ENCODE results near the gene NUBPL.

The NUBPL gene

DNA sequence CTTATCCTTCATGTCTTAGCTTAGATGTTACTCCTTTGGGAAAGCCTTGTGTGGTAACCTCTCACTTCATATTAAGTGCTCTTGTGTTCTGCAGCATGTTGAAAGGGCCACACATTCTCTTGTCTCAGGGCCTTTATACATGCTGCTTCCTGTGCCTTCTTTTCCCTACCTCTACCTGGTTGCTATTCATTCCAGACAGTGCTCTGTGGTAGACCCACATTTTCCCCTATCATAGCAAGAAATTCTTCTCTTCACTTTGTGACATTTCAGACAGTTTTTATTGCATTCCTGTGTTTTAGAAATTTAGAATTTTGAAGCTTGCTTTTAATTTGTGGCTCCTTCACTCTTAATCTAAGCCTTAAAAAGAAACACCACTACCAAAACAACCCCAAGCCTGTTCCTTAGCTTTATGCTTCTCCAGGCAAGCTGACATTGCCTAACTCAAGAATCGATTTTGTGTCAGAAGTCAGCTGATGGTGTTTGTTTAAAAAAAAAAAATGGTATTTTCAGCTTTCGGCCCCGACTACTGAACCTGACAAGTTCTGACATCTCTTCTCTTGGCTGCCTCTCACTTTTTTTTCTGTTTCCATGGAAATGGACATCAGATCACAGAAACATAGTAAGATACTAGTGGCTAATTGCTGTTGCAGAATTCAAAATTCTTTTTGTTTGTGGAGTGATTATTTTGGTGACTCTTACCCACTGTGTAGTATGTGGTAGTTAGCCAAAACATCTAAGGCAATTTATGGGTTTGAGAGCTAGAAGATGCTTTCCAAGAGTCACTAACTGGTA lies 156.3 kb downstream of the NUBPL start:
- Histone ChIP-seq H3K36me3 (ENCODE audit: insufficient read depth) (no peaks in the 10 kb centered on the region), H3K79me2 (ENCODE audit: insufficient read depth, low read depth) (no peaks in the 10 kb centered on the region), H3K27me3 (ENCODE audit: insufficient read depth, low read depth) (no peaks in the 10 kb centered on the region), H3K9ac (no peak overlapping the region), H4K20me1 (ENCODE audit: insufficient read depth) (no peaks in the 10 kb centered on the region), H3K27ac (no peak overlapping the region), H3K4me3 (IDR thresholded peaks at IDR 0.05; ENCODE audit: insufficient read depth, low read depth, low read length) (no peak overlapping the region), H3K4me2 (no peak overlapping the region), H2AFZ (ENCODE audit: low read depth) (no peak overlapping the region), H3K4me1 (ENCODE audit: low read depth, poor library complexity, severe bottlenecking) (no peaks in the 10 kb centered on the region)
- TF ChIP-seq, protein P1, sequence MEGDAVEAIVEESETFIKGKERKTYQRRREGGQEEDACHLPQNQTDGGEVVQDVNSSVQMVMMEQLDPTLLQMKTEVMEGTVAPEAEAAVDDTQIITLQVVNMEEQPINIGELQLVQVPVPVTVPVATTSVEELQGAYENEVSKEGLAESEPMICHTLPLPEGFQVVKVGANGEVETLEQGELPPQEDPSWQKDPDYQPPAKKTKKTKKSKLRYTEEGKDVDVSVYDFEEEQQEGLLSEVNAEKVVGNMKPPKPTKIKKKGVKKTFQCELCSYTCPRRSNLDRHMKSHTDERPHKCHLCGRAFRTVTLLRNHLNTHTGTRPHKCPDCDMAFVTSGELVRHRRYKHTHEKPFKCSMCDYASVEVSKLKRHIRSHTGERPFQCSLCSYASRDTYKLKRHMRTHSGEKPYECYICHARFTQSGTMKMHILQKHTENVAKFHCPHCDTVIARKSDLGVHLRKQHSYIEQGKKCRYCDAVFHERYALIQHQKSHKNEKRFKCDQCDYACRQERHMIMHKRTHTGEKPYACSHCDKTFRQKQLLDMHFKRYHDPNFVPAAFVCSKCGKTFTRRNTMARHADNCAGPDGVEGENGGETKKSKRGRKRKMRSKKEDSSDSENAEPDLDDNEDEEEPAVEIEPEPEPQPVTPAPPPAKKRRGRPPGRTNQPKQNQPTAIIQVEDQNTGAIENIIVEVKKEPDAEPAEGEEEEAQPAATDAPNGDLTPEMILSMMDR (conservative IDR thresholded peaks at IDR 0.05; ENCODE audit: low read depth, low read length), result no peak

DNA sequence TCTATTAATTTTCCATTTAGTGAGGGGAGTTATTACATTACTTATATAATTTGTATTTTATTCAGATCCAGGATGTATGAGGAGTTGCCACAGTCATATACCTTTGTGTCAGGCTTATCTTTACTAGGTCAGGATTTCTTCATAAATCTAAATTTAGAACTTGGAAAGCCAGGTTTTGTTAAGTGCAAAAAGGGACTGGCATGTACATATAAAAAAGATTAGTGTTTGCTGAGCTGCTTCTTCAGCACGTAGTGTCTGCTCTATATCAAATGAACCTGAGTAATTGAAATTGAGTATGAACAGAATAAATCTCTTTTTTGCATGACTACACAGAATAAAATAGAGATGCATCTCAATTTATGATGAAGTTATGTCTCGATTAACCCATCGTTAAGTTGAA lies 157.4 kb downstream of the NUBPL start:
- no peaks in the 10 kb centered on the region for H3K27me3 ChIP-seq (ENCODE audit: insufficient read depth, low read depth)
- no peak overlapping the region for H3K4me3 ChIP-seq (IDR thresholded peaks at IDR 0.05; ENCODE audit: insufficient read depth, low read depth, low read length)
- no peak overlapping the region for H3K27ac ChIP-seq
- TF ChIP-seq, protein P1 (conservative IDR thresholded peaks at IDR 0.05; ENCODE audit: low read depth, low read length), result no peak
- no peak overlapping the region for H2AFZ ChIP-seq (ENCODE audit: low read depth)
- no peaks in the 10 kb centered on the region for H3K36me3 ChIP-seq (ENCODE audit: insufficient read depth)
- no peak overlapping the region for H3K9ac ChIP-seq
- H3K79me2 ChIP-seq (ENCODE audit: insufficient read depth, low read depth), result no peaks in the 10 kb centered on the region
- no peak overlapping the region for H3K4me2 ChIP-seq
- H3K4me1 ChIP-seq (ENCODE audit: low read depth, poor library complexity, severe bottlenecking), result no peaks in the 10 kb centered on the region
- H4K20me1 ChIP-seq (ENCODE audit: insufficient read depth), result no peaks in the 10 kb centered on the region

GRCh38 chr14:31718985-31719384 lies 157.8 kb downstream of the NUBPL start:
- H3K4me3 ChIP-seq (IDR thresholded peaks at IDR 0.05; ENCODE audit: insufficient read depth, low read depth, low read length), result no peak overlapping the region
- no peaks in the 10 kb centered on the region for H3K27me3 ChIP-seq (ENCODE audit: insufficient read depth, low read depth)
- no peak overlapping the region for H3K9ac ChIP-seq
- TF ChIP-seq, protein P1 (conservative IDR thresholded peaks at IDR 0.05; ENCODE audit: low read depth, low read length), result no peak
- H3K27ac ChIP-seq, result no peak overlapping the region
- no peak overlapping the region for H2AFZ ChIP-seq (ENCODE audit: low read depth)
- H3K79me2 ChIP-seq (ENCODE audit: insufficient read depth, low read depth), result no peaks in the 10 kb centered on the region
- H3K4me1 ChIP-seq (ENCODE audit: low read depth, poor library complexity, severe bottlenecking), result no peaks in the 10 kb centered on the region
- no peaks in the 10 kb centered on the region for H3K36me3 ChIP-seq (ENCODE audit: insufficient read depth)
- H4K20me1 ChIP-seq (ENCODE audit: insufficient read depth), result no peaks in the 10 kb centered on the region
- no peak overlapping the region for H3K4me2 ChIP-seq

GRCh38 chr14:31726337-31726736 lies 165.1 kb downstream of the NUBPL start:
- Histone ChIP-seq H4K20me1 (ENCODE audit: insufficient read depth) (no peaks in the 10 kb centered on the region), H3K27ac (no peak overlapping the region), H3K79me2 (ENCODE audit: insufficient read depth, low read depth) (no peaks in the 10 kb centered on the region), H3K4me2 (no peak overlapping the region), H3K4me3 (IDR thresholded peaks at IDR 0.05; ENCODE audit: insufficient read depth, low read depth, low read length) (no peak overlapping the region), H3K4me1 (ENCODE audit: low read depth, poor library complexity, severe bottlenecking) (no peaks in the 10 kb centered on the region), H3K27me3 (ENCODE audit: insufficient read depth, low read depth) (no peaks in the 10 kb centered on the region), H3K36me3 (ENCODE audit: insufficient read depth) (no peaks in the 10 kb centered on the region), H3K9ac (no peak overlapping the region), H2AFZ (ENCODE audit: low read depth) (no peak overlapping the region)
- TF ChIP-seq, protein P1 (conservative IDR thresholded peaks at IDR 0.05; ENCODE audit: low read depth, low read length), result no peak
